Tibial artery (tissue), 4 donors: ENCODE results near the gene COL4A2.

Source experiments
- DNase-seq, 2 donors: peaks; one replicate each; pipeline ENCODE4 v3.0.0-alpha.2; 2019
- H3K27ac ChIP-seq, 2 donors: fragments of 200-600 bp; sonication (generic) in 1 of 2; 1 replicate in 1 of 2; 2 replicates in 1 of 2; pipeline ENCODE4 v1.5.1; 2018 to 2019; ENCODE audit warnings: mild to moderate bottlenecking in 1 of 2
- H3K27me3 ChIP-seq, 2 donors: fragments of 200-600 bp; sonication (generic) in 1 of 2; one replicate each; pipeline versions ENCODE4 v1.5.1 to v1.6.0; 2016 to 2019
- H3K36me3 ChIP-seq, 3 donors: fragments of 200-600 bp; sonication (generic) in 2 of 3; one replicate each; pipeline ENCODE4 v1.5.1; 2016 to 2019; ENCODE audit warnings: mild to moderate bottlenecking in 2 of 3
- H3K4me1 ChIP-seq, 4 donors: fragments of 200-600 bp; sonication (generic) in 2 of 4; 1 replicate in 3 of 4; 2 replicates in 1 of 4; pipeline ENCODE4 v1.5.1; 2016 to 2019
- H3K4me3 ChIP-seq, 2 donors: fragments of 200-600 bp; sonication (generic) in 1 of 2; 1 replicate in 1 of 2; 2 replicates in 1 of 2; pipeline ENCODE4 v1.5.1; 2018 to 2019; ENCODE audit warnings: mild to moderate bottlenecking in 2 of 2
- H3K9me3 ChIP-seq, 3 donors: fragments of 200-600 bp; sonication (generic) in 1 of 3; one replicate each; pipeline ENCODE4 v1.5.1; 2016 to 2019
- intact Hi-C: fragments of 100-400 bp; cut with DNase I; formaldehyde crosslinking; loops from one replicate; pipeline ENCODE4 v1.15.0; 2023; ENCODE audit warnings: low total_unique reads
- TF ChIP-seq, protein P1 (sequence below), 2 experiments: fragments of 200-600 bp in 1 of 2; fragments of 450-650 bp in 1 of 2; IDR thresholded peaks; one replicate each; pipeline ENCODE4 v1.5.1; 2017 to 2019; ENCODE audit warnings: antibody characterized with exemption in 2 of 2, mild to moderate bottlenecking in 1 of 2, moderate library complexity in 1 of 2

Gene COL4A2

DNA sequence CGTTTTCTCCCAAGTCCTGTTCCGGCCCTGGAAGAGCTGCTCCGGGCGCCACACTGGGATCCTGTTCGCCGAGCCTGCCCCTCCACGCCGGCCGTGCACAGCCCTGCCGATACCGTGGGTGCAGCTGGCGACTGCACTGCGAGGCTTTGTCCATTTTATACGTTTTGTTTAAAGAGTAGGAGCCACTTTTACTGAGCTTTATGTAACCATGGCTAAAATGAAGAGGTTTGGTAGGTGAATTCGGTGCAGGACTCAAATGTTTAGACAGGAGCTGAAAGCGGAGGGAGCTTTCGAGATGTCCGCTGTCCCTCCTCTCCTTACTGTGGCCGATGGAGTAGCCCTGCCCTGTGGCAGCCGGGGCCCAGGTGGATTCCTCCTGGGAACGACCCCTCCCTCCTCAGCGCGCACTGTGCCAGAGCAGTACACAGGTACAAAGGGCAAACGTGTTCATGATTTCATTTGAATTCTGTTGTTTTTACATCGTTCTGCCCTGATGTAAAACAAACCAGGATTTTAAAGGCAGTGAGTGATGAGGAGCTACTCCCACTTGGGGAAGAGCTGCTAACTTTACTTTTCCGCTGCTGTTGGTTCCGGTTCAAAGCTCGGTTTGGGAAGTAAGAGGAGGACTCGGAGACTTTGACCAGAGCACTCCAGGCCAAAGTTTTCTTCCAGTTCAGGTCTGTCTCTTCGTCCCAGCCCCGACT lies 1.7 kb downstream of the COL4A2 start:
- Histone ChIP-seq H3K27me3 (no peaks in the 10 kb centered on the region), H3K36me3 (peaks cover 0 to 11% (median 0%) of the 10 kb centered on the region in 3 donors), H3K27ac (peak overlapping the region; percentile 96 to 99), H3K4me3 (peak overlapping the region; percentile 79 to 97), H3K4me1 (peaks cover 0 to 60% (median 39%) of the 10 kb centered on the region in 4 donors), H3K9me3 (no peaks in the 10 kb centered on the region)
- intact Hi-C loops = loop anchor here (10.0 kb wide), 1 partner anchor 84 kb away; no protein-coding TSS in a partner anchor
- TF ChIP-seq, protein P1, sequence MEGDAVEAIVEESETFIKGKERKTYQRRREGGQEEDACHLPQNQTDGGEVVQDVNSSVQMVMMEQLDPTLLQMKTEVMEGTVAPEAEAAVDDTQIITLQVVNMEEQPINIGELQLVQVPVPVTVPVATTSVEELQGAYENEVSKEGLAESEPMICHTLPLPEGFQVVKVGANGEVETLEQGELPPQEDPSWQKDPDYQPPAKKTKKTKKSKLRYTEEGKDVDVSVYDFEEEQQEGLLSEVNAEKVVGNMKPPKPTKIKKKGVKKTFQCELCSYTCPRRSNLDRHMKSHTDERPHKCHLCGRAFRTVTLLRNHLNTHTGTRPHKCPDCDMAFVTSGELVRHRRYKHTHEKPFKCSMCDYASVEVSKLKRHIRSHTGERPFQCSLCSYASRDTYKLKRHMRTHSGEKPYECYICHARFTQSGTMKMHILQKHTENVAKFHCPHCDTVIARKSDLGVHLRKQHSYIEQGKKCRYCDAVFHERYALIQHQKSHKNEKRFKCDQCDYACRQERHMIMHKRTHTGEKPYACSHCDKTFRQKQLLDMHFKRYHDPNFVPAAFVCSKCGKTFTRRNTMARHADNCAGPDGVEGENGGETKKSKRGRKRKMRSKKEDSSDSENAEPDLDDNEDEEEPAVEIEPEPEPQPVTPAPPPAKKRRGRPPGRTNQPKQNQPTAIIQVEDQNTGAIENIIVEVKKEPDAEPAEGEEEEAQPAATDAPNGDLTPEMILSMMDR (IDR thresholded peaks at IDR 0.05) = no peak
- DNase-seq = peak in 1 of 2 donors; percentile 66

- Histone ChIP-seq H3K27ac (peak overlapping the region; percentile 96 to 99), H3K9me3 (no peaks in the 10 kb centered on the region), H3K4me1 (peaks cover 0 to 60% (median 48%) of the 10 kb centered on the region in 4 donors), H3K27me3 (no peaks in the 10 kb centered on the region), H3K36me3 (peaks cover 0 to 11% (median 0%) of the 10 kb centered on the region in 3 donors), H3K4me3 (peak overlapping the region; percentile 79 to 97)
- intact Hi-C loops = loop anchor here (10.0 kb wide), 1 partner anchor 85 kb away; no protein-coding TSS in a partner anchor
- TF ChIP-seq, protein P1 (IDR thresholded peaks at IDR 0.05) = no peak
- peak in 1 of 2 donors; percentile 63 for DNase-seq
These were observed 2.8 kb downstream of the COL4A2 start for GRCh38 chr13:110309661-110310524.

DNA sequence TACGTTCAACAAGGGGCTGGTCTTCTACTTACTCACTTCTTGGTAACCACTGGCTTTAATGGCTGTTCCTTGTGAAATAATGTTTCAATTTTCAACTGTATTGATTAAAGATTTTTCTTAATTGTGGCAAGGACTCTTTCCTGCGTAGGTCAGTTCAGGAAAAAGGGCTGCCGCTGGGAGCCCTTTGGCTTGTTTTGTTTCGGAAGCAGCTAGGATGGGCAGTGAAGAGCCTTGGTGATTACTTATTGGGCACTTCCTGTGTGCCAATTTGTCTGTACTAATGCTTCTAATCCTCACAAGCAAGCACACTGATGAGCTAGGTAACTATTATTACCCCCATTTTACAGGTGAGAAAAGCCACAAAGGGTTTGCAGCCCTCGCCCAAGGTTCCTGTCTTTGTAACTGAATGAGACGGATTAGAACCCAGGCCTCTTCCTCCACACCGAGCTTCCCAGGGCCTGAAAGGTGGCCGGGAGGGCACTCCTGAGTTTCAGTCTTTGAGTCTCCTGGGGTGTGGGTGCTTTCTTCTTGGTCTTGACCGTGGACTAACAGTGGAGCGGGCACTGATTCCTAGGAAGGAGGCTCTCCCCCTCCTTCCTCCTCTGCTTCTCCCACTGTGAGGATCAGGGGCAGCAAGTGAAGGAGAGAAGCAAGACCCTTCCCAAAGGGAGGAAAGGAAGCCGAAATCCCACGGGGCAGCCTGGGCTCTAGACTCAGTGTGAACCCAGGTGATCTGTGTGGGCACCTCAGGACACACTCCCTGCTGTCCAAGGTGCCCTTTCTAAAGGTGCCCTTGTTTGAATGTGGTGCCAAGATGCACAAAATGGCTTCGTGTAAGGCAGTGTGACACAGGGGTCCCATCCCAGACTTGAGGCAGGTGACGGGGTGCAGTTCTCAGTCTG lies 3.7 kb downstream of the COL4A2 start:
- H3K9me3 ChIP-seq = no peaks in the 10 kb centered on the region
- H3K4me1 ChIP-seq = peaks cover 0 to 66% (median 56%) of the 10 kb centered on the region in 4 donors
- TF ChIP-seq, protein P1 (IDR thresholded peaks at IDR 0.05) = no peak
- peak in 1 of 2 donors; percentile 59 for DNase-seq
- H3K27ac ChIP-seq = peak overlapping the region; percentile 96 to 99
- H3K36me3 ChIP-seq = peaks cover 0 to 11% (median 0%) of the 10 kb centered on the region in 3 donors
- H3K4me3 ChIP-seq = peak overlapping the region; percentile 79 to 97
- H3K27me3 ChIP-seq = no peaks in the 10 kb centered on the region
- intact Hi-C loops = no loop called here

DNA sequence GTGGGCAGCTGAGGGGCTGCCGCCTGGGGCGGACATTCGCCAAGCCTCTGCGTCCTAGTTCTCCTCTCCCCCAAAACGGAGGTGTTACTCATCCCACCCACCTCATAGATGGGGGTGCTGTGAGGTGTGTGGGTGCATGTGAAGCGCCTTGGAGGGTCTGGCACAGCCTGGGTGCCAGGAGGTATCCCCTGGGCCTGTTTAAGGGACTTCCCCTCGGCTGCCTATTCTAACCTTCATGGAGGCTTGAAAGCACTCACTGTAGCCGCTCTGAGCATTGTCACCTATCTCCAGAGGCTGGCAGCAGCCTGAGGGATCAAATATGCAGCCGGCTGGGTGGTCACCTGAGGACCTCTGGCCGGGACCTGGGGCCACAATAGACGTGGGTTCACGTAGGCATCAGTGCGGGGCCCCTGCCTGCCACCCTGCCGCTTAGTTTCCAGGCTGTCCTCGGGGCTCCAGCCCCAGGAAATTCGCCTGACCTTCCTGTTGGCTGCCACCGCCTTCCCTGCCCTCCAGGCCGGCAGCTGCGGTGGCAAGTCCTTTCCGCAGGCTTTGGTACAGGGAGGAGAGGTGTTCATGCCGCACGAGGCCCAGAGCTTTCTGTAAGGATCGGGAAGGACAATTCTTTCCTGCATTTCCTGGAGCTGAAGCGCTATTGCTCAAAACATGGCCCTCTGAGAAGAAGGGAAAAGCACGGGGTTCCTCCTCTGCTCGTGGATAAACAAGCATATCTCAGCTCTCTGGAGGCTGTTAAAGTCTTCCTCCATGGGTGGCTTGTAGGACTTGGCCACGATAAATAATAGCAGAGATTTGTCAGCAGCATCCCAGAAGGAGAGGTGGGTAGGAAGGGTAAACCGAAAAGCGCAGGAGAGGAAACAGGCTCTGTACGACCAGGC lies 4.6 kb downstream of the COL4A2 start:
- H3K36me3 ChIP-seq = peaks cover 5 to 12% (median 7%) of the 10 kb centered on the region in 3 donors
- intact Hi-C loops = no loop called here
- TF ChIP-seq, protein P1 (IDR thresholded peaks at IDR 0.05) = no peak
- H3K4me3 ChIP-seq = peak overlapping the region; percentile 79 to 97
- H3K4me1 ChIP-seq = peaks cover 0 to 75% (median 62%) of the 10 kb centered on the region in 4 donors
- H3K27me3 ChIP-seq = no peaks in the 10 kb centered on the region
- no peaks in the 10 kb centered on the region for H3K9me3 ChIP-seq
- DNase-seq = peak in 1 of 2 donors; percentile 61
- peak overlapping the region; percentile 96 to 99 for H3K27ac ChIP-seq
